DOHH2 (cell line): ENCODE measurements around the gene ARHGEF25.

Experiments
- H3F3A ChIP-seq: fragments of 200-600 bp; sonication (generic), shearing (Covaris generic); 2 replicates; pipeline ENCODE4 v1.6.0; 2016; ENCODE audit warnings: antibody characterized with exemption, mild to moderate bottlenecking; ENCODE audit not compliant: control insufficient read depth, insufficient read depth
- H3K27ac ChIP-seq: fragments of 200-600 bp; sonication (generic); 2 replicates; pipeline ENCODE4 v1.5.1; 2014; ENCODE audit warnings: low read depth, mild to moderate bottlenecking, low read length, moderate library complexity
- H3K27me3 ChIP-seq: fragments of 200-600 bp; sonication (generic); 2 replicates; pipeline ENCODE4 v1.6.1; 2014; ENCODE audit warnings: mild to moderate bottlenecking, low read length, mixed read lengths; ENCODE audit not compliant: control insufficient read depth
- H3K36me3 ChIP-seq: fragments of 200-600 bp; sonication (generic); 2 replicates; pipeline ENCODE4 v1.6.1; 2014; ENCODE audit warnings: mild to moderate bottlenecking, low read length, moderate library complexity, mixed read lengths; ENCODE audit not compliant: control insufficient read depth
- H3K4me1 ChIP-seq: fragments of 200-600 bp; sonication (generic); 2 replicates; pipeline ENCODE4 v1.6.1; 2014; ENCODE audit warnings: mild to moderate bottlenecking, low read length, mixed read lengths; ENCODE audit not compliant: control insufficient read depth
- H3K4me2 ChIP-seq: fragments of 200-600 bp; sonication (generic); 2 replicates; pipeline ENCODE4 v1.6.0; 2014; ENCODE audit warnings: mild to moderate bottlenecking, low read length, moderate library complexity
- H3K4me3 ChIP-seq: fragments of 200-600 bp; sonication (generic); 2 replicates; pipeline ENCODE4 v1.5.1; 2014; ENCODE audit warnings: mild to moderate bottlenecking, low read length, mixed read lengths
- H3K79me2 ChIP-seq: fragments of 200-600 bp; sonication (generic); 2 replicates; pipeline ENCODE4 v1.6.1; 2014; ENCODE audit warnings: mild to moderate bottlenecking, low read length, mixed read lengths; ENCODE audit not compliant: control insufficient read depth
- H3K9me2 ChIP-seq: fragments of 200-600 bp; sonication (generic); replicated peaks from 2 replicates; pipeline ENCODE4 v1.6.1; 2014; ENCODE audit warnings: mild to moderate bottlenecking, low read length, mixed read lengths; ENCODE audit not compliant: control insufficient read depth
- H3K9me3 ChIP-seq: fragments of 200-600 bp; sonication (generic); 2 replicates; pipeline ENCODE4 v1.6.1; 2014; ENCODE audit warnings: antibody characterized with exemption, low read length, mixed read lengths; ENCODE audit not compliant: control insufficient read depth, insufficient read depth
- H4K20me1 ChIP-seq: fragments of 200-600 bp; sonication (generic); 2 replicates; pipeline ENCODE4 v1.6.0; 2014; ENCODE audit warnings: low read depth, mild to moderate bottlenecking, antibody characterized with exemption, low read length, moderate library complexity; ENCODE audit not compliant: control insufficient read depth, insufficient read depth
- CTCF ChIP-seq: fragments of 200-600 bp; sonication (generic); IDR thresholded peaks from one replicate; pipeline ENCODE4 v1.5.1; 2014; ENCODE audit warnings: antibody characterized with exemption, mild to moderate bottlenecking, low read depth, low read length; ENCODE audit not compliant: poor library complexity, severe bottlenecking
- EZH2phosphoT487 ChIP-seq: fragments of 200-600 bp; sonication (generic); IDR thresholded peaks from 2 replicates; pipeline ENCODE4 v1.6.1; 2017; ENCODE audit warnings: borderline replicate concordance, mild to moderate bottlenecking, antibody characterized with exemption, low read length, moderate library complexity, mixed read lengths

Gene ARHGEF25

GRCh38 chr12:57590864-57591781 lies 20.1 kb upstream of the ARHGEF25 start, which contains the start of gene PIP4K2C:
TSS of gene PIP4K2C (plus strand) at chr12:57591192. CDS start at chr12:57591290, 98 bp downstream.
- peaks cover 16% of the 10 kb centered on the region for H3K79me2 ChIP-seq
- no peaks in the 10 kb centered on the region for H3K9me3 ChIP-seq
- peaks cover 5% of the 10 kb centered on the region for H3K36me3 ChIP-seq
- H3K27me3 ChIP-seq = peaks cover 17% of the 10 kb centered on the region
- TF ChIP-seq CTCF (no peak), EZH2phosphoT487 (no peak)
- H3K9me2 ChIP-seq = no peaks in the 10 kb centered on the region
- no peaks in the 10 kb centered on the region for H3F3A ChIP-seq
- H3K4me2 ChIP-seq = peak within 1 kb of the TSS; percentile 92
- peak within 1 kb of the TSS; percentile 96 for H3K4me3 ChIP-seq
- no peak within 1 kb of the TSS for H3K27ac ChIP-seq
- H3K4me1 ChIP-seq = peaks cover 16% of the 10 kb centered on the region
- no peaks in the 10 kb centered on the region for H4K20me1 ChIP-seq

GRCh38 chr12:57591782-57592325 lies 19.4 kb upstream of the ARHGEF25 start:
- peaks cover 11% of the 10 kb centered on the region for H3K27me3 ChIP-seq
- no peaks in the 10 kb centered on the region for H3K9me2 ChIP-seq
- peak overlapping the region; percentile 92 for H3K4me2 ChIP-seq
- no peaks in the 10 kb centered on the region for H3F3A ChIP-seq
- H3K4me3 ChIP-seq = peak overlapping the region; percentile 96
- H4K20me1 ChIP-seq = no peaks in the 10 kb centered on the region
- TF ChIP-seq EZH2phosphoT487 (no peak), CTCF (no peak)
- peaks cover 5% of the 10 kb centered on the region for H3K36me3 ChIP-seq
- peaks cover 16% of the 10 kb centered on the region for H3K4me1 ChIP-seq
- peaks cover 16% of the 10 kb centered on the region for H3K79me2 ChIP-seq
- no peaks in the 10 kb centered on the region for H3K9me3 ChIP-seq
- no peak overlapping the region for H3K27ac ChIP-seq

- TF ChIP-seq EZH2phosphoT487 = no peak
- TF ChIP-seq CTCF = no peak
- Histone ChIP-seq H3K27me3 (peaks cover 7% of the 10 kb centered on the region; the same call in 1 of the 2 replicates), H3K9me3 (no peaks in the 10 kb centered on the region), H3K27ac (no peak overlapping the region), H3K4me3 (no peak overlapping the region), H4K20me1 (no peaks in the 10 kb centered on the region), H3K9me2 (no peaks in the 10 kb centered on the region), H3F3A (no peaks in the 10 kb centered on the region), H3K4me1 (peaks cover 16% of the 10 kb centered on the region), H3K36me3 (peaks cover 5% of the 10 kb centered on the region), H3K4me2 (peak overlapping the region; percentile 92; the same call in 1 of the 2 replicates), H3K79me2 (peaks cover 16% of the 10 kb centered on the region)
Observed at GRCh38 chr12:57592551-57593165, 18.6 kb upstream of the ARHGEF25 start.
